ENCODE results near the gene CBL.
"Not testable (repeated sequence)": the region's sequence is repeated elsewhere in the genome, so short reads cannot be mapped to it uniquely, and the experiment has no call there.

The CBL gene

GRCh38 chr11:119185981-119186634, 20.0 kb upstream of the CBL start:
- DNase-seq: no peak

- no peak for DNase-seq
These were observed 18.8 kb upstream of the CBL start for GRCh38 chr11:119187123-119187892.

GRCh38 chr11:119188067-119188466, 18.1 kb upstream of the CBL start:
- DNase-seq: no peak

DNA sequence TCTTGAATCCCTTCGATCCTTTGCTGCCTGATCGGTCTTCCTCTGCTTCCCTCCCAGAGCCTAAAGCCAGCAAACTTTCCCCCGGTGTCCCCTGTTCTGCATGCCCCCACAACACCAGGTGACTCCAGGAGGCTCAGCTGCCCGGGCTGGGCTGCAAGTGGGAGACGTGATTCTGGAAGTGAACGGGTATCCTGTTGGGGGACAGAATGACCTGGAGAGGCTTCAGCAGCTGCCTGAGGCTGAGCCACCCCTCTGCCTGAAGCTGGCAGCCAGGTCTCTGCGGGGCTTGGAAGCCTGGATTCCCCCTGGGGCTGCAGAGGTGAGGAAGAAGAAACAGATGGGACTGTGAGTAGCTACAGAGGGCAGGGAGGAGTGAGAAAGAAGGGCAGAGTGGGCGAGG, 17.3 kb upstream of the CBL start:
- DNase-seq: no peak

- no peak for DNase-seq
These were observed 16.7 kb upstream of the CBL start for GRCh38 chr11:119189393-119189792.

DNA sequence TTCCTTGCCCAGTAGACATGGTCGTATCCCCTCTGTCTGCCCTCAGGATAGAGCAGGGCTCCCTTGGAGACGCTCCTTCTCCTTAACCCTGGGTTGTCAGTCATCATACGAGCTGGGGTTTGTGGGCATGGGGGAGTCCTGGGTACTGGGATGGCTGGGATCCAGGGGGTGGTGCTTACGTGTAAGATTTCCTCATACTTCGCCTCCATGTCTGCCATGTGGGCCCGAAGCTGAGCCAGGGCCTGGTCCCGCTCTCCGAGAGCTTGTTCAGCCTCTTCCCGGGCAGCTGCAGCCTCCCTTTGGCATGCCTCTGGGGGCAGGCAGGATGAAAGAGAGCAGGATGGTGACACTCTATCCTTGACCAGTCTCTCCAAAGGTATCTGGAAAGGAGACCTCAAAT, 15.6 kb upstream of the CBL start:
- DNase-seq: no peak

GRCh38 chr11:119191265-119191664, 14.9 kb upstream of the CBL start:
- not testable (repeated sequence) for DNase-seq

DNA sequence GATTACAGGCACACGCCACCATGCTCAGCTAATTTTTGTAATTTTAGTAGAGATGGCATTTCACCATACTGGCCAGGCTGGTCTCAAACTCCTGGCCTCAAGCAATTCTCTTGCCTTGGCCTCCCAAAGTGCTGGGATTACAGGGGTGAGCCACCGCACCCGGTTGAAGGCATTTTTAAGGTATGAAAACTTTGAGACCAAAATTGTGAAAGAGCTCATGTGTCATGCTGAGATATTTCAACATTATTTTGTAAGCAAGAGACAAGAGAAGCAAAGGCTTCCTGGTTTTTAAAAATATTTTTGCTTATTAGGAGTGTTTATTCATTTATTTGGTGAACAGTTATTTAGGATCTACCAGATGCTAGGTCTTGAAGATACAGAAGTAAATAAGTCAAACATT, 14.0 kb upstream of the CBL start:
- DNase-seq: no peak

DNA sequence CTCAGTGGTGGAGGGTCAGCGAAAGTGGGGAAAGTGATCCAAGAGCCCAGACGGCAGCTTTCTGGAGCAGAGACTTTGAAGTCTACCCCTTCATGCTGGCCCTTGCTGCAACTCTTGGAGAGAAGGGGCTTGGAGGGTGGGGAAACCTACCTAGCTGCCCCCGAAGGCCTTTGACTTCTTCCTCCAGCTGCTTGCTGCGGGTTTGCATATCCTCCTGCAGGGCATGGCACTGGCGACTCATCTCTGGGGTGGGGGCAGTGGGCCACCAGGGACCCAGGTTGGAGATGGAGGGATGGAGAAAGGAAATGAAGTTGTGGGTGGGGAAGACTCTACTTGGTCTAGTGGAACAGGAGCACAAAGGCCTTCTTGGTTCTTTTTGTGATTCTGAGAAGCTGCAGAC, 13.1 kb upstream of the CBL start:
- no peak for DNase-seq

DNA sequence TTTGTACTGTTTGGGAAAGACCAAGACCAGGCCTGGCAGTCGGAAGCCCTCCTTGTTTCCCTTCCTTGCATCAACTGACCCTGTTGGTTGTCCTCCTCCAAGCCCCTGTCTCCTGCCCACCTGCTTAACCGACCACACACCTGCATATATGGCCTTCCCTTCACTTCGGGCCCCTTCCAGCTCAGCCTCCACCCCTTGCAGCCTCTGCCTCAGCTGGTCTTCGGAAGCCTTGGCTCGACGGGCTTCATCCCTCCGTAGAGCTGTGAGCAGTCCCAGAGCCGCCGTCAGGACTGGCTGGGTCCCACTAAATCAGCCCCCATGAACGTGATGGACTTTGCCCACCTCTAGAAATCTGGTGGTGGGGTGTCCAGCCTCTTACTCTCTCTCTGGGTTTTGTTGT, 12.5 kb upstream of the CBL start:
- no peak for DNase-seq

- no peak for DNase-seq
These were observed 11.2 kb upstream of the CBL start for GRCh38 chr11:119194811-119195440.

DNA sequence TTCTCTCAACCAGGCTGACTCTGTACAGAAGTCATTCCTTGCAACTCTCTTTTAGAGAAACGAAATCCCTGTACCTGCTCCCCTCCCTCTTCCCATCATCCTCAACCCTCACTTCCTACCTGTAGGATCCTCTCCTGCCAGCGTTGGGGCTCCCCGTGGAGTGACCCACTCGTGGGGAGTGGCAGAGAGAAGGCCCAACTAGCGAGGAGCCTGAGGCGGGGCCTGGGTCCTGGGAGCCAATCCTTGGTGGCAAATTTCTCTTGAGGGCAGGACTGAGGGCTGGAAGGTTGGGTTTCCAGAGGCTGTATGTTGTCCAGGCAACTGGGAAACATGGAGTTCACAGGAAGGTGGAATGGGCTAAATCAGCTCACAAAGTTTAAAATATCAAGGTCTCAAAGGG, 10.5 kb upstream of the CBL start:
- DNase-seq: no peak

- no peak for DNase-seq
These were observed 9.2 kb upstream of the CBL start for GRCh38 chr11:119196833-119197483.

GRCh38 chr11:119198925-119199324, 7.2 kb upstream of the CBL start:
- no peak for DNase-seq

- DNase-seq: not testable (repeated sequence)
These were observed 4.9 kb upstream of the CBL start for GRCh38 chr11:119201236-119201635.

DNA sequence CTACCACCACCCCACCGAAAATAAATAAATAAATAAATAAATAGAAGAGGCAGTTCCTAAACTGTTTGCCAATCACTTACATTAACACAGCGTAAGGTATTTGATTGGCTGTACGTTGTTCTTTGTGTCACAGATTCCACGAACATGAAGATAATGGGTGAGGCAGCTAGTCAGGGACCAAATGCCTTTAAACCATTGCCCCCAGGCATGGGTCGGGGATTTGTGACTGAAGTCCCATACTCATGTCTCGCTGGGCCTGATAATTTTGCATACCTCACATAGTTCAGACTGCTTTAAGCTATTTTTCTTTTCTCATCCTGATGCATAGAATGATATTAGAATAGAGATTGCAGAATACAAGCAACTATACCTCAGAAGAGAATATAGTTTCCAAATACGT, 3.6 kb upstream of the CBL start:
- DNase-seq: no peak

DNA sequence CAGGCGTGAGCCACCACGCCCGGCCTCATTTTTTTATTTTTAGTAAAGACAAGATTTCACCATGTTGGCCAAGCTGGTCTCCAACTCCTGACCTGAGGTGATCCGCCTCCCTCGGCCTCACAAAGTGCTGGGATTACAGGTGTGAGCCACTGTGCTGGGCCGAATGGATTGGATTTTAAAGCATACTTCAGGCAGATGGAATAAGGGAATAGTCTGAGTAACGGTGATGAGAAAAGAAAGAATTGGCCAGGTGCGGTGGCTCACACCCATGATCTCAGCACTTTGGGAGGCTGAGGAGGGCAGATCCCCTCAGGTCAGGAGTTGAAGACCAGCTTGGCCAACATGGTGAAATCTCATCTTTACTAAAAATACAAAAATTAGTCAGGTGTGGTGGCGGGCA, 2.1 kb upstream of the CBL start:
- no peak for DNase-seq

GRCh38 chr11:119205080-119205479, 1.1 kb upstream of the CBL start:
- DNase-seq: no peak

DNA sequence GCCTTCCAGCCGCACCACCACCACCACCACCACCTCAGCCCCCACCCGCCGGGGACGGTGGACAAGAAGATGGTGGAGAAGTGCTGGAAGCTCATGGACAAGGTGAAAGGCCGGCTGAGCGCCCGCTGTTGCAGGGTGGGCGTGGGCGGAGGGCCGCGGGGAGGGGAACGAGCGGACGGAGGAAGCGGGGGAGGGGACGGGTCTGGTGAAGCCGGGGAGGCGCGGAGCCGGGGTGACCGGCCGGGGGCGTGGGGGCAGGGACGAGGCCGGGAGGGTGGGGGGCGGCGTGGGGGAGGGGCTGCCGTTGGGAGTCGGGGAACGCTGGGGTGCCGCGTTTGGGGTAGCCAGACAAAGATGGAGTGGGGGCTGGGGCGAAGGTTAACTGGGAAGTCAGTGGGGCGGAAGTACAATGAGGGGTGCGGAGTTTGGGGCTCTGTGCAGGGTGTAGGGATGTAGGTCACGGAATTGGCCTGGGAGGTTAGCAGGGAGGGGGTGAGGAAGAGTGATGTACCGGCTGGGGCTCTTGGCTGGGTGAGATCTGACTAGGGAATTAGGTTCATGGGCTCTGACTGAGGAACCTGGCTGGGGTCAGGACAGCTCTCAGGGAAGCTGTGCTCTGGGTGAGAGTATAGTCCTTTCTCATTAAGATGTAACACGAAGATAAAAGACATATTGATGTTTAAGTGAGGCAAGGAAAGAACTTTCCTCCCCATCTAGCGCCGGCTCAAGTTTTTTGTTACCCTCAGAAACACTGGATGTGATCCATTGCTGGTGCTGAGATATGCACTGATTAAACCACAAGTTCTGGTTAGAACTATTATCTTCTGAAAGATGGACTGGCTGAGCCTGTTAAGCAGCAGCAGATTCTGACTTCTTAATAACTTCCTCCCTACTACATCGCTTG, 624 bp downstream of the CBL start:
- DNase-seq: peak; percentile 85

DNA sequence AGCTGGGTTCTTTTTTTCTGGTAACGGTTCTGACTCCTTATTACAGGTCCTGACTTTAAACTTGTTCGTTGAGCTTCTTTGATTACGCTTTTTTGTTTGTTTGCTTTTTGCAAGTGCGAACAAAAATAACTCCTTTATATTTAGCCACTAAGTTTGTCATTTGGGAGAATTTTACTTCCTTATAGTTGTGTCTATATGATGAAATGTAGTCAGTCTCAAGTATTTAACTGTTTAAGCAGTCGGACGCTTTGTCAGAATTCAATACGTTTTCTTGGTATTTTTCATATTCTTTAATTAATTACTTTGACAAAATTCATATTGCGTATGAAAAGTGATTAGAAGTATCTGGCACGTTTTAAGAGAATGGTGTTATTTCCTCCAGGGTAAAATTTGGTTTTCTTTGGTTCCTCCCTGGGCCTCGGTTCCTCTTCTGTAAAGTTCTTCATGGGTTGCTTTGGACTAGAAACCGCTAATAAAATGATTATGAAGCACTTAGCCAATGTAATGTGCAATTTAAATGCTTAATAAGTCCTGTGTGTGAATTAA, 1.3 kb downstream of the CBL start:
- DNase-seq: no peak

DNA sequence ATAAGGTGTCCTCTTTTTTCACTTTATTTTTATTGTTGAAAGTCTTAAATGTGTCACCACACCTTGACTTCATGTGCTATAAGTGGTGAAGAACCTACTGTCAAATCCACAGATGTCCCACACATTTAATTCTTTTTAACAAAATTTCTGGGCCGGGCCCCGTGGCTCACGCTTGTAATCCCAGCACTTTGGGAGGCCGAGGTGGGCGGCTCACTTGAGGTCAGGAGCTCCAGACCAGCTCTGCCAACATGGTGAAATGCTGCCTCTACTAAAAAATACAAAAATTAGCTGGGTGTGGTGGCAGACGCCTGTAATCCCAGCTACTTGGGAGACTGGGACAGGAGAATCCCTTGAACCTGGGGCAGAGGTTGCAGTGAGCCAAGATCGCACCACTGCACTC, 3.0 kb downstream of the CBL start:
- DNase-seq: no peak

DNA sequence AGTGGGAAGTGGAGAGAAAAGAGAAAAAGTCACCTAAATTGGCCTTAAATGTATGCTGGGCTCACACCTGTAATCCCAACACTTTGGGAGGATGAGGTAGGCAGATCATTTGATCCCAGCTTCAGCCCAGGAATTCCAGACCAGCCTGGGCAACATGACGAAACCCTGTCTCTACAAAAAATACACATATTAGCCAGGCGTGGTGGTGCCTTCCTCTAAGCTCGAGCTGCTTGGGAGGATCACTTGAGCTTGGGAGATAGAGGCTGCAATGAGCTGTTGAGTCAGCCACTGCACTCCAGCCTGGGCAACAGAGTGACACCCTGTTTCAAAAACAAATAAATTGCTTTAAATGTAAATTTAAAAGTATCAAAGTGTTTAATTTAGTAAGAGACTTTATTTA, 3.9 kb downstream of the CBL start:
- DNase-seq: no peak
